ENCODE data around the gene HDGFL1.

DNA sequence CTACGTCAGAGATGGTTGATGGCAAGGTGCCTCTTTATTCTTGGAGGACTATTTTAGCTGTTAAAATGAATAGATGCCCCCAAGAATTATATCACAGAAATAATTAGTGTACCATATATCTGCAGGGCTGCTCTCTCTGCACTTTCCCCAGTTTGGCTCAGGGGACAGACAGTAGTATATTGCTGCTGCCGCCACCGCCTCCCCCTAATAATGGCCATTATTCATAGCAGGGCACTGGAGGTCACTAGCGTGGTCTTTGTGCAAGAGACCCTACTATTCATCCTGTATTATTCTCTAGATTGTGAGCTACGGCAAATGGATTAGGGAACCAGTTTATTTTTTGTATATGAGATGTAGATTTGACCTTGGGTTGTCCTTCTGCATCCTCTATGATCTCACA is 11.0 kb downstream of the HDGFL1 start:
- TF ChIP-seq CTCF (IDR thresholded peaks at IDR 0.05; ENCODE audit: low read length) (no peak), EZH2phosphoT487 (IDR thresholded peaks at IDR 0.05; ENCODE audit: low read length) (no peak), EZH2 (optimal IDR thresholded peaks at IDR 0.05; ENCODE audit: low read depth, low read length) (no peak)

Data from MM.1S (cell line).